GM21515 (cell line): Measurements from ENCODE around the gene ADAMTS4.

Experiments used
- ATAC-seq: cut with Tn5 transposase; IDR thresholded peaks from one replicate; pipeline ENCODE4 v1.9.1; 2021; ENCODE audit not compliant: unreplicated experiment

The ADAMTS4 gene

GRCh38 chr1:161219078-161219892 is 20.4 kb upstream of the ADAMTS4 start:
- no peak for ATAC-seq

GRCh38 chr1:161218301-161219077 is 19.6 kb upstream of the ADAMTS4 start:
- no peak for ATAC-seq

GRCh38 chr1:161217831-161218230 is 19.0 kb upstream of the ADAMTS4 start:
- ATAC-seq = no peak

- ATAC-seq = peak; percentile 69
Measured at GRCh38 chr1:161216945-161217712, 18.3 kb upstream of the ADAMTS4 start.

GRCh38 chr1:161215076-161215475 is 16.2 kb upstream of the ADAMTS4 start, which contains the start of gene FCER1G:
TSS of gene FCER1G (plus strand) at chr1:161215295. CDS start at chr1:161215322, 27 bp downstream.
- no peak for ATAC-seq

- ATAC-seq = no peak
Measured at GRCh38 chr1:161214369-161214768, 15.5 kb upstream of the ADAMTS4 start.

- no peak for ATAC-seq
Measured at GRCh38 chr1:161209790-161210409, 11.0 kb upstream of the ADAMTS4 start.

GRCh38 chr1:161207173-161207572 is 8.3 kb upstream of the ADAMTS4 start:
- ATAC-seq = no peak

- ATAC-seq = no peak
Measured at GRCh38 chr1:161206411-161207140, 7.7 kb upstream of the ADAMTS4 start.

- ATAC-seq = peak; percentile 95
Measured at GRCh38 chr1:161201836-161202712, 3.2 kb upstream of the ADAMTS4 start, which contains the start of gene NDUFS2. TSS of gene NDUFS2 (plus strand) at chr1:161202367. CDS start at chr1:161202386, 19 bp downstream.

GRCh38 chr1:161200992-161201835 is 2.4 kb upstream of the ADAMTS4 start:
- ATAC-seq = no peak

- ATAC-seq = no peak
Measured at GRCh38 chr1:161200421-161200991, 1.7 kb upstream of the ADAMTS4 start.

- no peak for ATAC-seq
Measured at GRCh38 chr1:161199506-161200139, 769 bp upstream of the ADAMTS4 start.

- no peak for ATAC-seq
Measured at GRCh38 chr1:161198194-161198896, 509 bp downstream of the ADAMTS4 start.

- ATAC-seq = no peak
Measured at GRCh38 chr1:161197560-161198193, 1.2 kb downstream of the ADAMTS4 start.
